ENCODE results near the gene GJB1.

The GJB1 gene

DNA sequence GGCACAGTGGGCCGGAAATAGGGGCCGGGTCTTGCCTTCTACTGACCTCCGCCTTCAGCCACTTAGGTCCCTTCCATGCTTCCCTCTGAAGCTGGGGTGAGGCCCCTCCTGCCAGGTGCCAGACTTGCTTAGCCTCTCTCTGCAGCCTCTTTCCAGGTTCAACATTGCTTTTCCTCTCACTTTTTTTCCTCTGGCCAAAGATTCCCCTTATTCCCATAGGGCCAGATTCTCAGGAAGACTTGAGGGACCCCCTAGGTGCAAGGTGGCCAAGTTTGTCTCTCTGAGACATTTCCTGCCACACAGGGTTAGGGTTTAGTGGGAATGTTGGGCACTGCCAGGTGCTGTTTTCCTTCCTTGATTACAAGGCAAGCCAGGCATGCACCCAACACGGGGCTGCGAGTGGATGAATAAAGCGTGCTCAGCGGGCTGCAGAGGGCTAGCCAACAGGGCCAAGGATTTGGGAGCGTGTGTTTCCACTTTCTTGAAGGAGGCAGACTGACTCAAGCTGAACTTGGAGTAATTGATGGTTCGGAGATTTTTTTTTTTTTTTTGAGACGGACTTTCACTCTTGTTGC, 7.6 kb upstream of the GJB1 start:
- no peak for DNase-seq (ENCODE audit: low read depth)

DNA sequence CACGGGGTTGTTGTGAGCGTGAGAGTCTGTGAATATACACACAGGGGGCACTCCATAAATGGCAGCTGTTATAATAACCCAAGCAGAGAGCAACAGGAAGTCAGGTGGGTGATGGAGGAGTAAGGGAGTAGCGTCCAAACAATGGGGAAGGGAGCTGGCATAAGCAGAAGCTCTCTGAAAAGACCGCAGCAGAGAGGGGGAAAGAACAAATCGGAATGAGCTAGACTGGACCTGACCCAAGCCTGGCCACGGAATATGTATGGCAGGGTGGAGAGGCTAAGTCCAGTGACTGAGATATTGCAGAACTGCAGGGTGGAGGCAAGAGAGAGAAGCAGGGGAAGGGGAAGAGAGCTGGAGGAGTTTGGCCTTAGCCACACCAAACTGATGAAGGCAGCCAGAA, 6.5 kb upstream of the GJB1 start:
- DNase-seq (ENCODE audit: low read depth), result no peak

DNA sequence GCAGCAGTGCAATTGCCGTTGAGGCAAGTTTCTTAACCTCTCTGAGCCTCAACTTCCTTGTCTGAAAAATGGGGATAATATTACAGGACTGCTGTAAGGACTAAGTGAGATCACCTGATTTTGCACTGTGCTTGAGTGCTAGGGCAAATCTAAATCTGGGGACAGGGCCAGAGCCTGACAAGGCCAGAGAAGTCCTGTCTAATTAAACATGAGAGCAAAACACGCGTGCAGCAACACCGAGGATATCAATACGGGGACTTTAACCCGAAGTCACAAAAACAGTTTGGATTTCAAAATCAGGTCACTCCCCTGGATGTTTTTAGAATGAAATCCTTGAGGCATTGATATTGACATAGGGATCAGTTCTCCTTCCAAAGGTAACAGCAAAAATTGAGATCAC, 5.7 kb upstream of the GJB1 start:
- no peak for DNase-seq (ENCODE audit: low read depth)

DNA sequence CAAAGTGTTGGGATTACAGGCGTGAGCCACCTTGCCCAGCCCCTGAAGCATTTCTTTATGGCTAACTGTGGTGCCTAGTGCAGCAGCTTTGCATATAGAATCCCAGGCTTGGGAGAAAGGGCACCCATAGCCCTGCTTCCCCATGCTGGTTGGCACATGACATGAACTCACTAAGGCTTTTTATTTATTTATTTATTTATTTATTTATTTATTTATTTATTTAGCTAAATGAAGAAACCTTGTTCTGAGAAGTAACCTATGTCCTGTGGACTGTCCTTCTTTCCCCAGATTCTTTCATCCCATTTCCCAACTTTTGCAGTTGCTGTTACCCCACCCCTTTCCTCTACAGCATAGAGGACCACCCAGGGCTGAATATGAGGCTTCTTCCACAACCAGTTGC, 1.9 kb upstream of the GJB1 start:
- DNase-seq (ENCODE audit: low read depth), result no peak

DNA sequence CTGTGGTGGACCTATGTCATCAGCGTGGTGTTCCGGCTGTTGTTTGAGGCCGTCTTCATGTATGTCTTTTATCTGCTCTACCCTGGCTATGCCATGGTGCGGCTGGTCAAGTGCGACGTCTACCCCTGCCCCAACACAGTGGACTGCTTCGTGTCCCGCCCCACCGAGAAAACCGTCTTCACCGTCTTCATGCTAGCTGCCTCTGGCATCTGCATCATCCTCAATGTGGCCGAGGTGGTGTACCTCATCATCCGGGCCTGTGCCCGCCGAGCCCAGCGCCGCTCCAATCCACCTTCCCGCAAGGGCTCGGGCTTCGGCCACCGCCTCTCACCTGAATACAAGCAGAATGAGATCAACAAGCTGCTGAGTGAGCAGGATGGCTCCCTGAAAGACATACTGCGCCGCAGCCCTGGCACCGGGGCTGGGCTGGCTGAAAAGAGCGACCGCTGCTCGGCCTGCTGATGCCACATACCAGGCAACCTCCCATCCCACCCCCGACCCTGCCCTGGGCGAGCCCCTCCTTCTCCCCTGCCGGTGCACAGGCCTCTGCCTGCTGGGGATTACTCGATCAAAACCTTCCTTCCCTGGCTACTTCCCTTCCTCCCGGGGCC, 1.2 kb downstream of the GJB1 start:
- DNase-seq (ENCODE audit: low read depth), result no peak

DNA sequence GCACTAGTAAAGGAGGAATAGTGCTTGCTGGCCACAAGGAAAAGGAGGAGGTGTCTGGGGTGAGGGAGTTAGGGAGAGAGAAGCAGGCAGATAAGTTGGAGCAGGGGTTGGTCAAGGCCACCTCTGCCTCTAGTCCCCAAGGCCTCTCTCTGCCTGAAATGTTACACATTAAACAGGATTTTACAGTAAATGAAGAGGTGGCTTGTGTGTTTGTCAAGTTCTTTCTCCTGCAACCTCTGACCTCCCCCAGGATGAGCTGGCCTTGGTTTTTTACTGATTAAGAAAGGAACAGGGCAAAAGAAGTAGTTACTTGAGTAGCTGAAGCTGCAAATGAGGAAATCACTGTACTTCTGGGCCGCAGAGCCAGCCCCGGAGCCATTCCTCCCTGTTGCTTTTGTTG, 2.0 kb downstream of the GJB1 start:
- no peak for DNase-seq (ENCODE audit: low read depth)

DNA sequence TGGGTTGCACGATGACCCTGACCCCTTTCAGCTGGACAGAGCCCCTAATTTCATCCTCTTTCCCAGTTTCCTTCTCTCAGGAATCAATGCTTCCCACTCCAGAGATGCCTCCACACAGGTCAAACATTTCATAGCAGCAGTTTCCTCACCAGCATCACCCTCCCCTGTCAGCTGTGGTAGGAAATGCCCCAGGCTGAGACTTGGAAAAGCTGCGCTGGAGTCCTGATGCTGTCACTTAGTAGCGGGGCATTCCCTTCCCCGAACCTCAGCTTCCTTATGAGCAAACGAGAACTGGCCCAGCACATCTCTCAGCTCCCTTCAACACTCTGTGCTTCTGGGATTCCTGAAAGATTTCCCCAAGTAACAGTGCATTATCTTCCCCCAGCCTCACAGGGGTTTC, 2.7 kb downstream of the GJB1 start:
- DNase-seq (ENCODE audit: low read depth), result no peak

DNA sequence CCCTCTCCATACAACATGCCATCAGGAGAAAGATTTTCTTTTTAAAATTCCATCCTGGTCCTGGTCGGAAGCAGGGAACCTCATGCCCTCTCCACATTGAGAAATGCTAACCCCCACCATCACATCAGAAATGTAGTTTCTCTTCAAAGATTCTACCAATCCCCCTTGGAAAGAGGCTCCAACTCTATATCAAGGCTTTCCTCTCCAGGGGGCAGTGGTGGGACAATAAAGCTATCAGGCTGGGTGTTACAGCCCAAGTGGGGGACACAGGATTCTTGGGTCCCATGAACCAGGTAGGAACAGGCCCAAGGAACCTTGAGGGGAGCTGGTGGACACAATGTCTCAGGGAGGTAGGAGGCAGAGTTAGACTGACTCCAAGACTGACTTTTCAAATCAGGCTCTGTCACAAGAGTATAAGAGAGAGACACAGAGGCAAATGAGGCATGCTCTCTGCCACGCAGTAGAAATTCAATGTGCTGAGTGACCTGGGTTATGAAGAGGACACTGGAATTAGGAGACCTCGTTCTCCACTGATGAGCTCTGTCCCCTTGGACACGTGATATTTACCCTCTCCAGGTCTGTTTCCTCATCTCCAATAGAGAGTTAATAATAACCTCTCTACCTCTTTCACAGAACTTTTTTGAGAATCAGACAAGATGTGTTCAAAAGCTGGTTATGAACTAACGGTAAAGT, 4.5 kb downstream of the GJB1 start:
- DNase-seq (ENCODE audit: low read depth), result no peak

DNA sequence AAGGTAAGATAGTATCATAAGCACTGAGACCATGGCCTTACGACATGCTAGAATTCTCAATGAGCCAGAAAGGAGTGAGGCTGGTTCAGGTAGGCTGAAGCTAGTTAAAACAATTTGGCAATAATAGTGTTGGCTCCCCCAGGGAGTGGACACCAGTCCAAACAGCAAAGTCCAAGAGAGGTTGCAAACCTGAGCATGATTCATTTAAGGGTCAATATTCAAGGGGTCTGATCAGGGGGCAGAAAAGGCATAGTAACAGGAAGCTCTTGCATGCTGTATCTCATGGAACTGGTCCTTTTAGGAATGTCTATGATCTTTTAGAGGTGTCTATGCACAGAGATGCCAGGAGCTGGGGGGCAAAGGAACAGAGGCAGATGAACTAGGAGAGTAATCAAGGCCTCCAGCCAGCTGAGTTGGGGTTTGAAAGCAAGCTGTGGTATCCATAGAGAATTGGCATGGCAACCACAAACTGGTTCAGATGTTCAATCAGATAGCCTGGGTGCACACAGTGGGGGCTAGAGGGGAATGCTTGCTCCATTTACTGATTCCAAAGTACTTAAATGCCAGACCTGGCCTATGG, 5.1 kb downstream of the GJB1 start:
- DNase-seq (ENCODE audit: low read depth), result no peak

DNA sequence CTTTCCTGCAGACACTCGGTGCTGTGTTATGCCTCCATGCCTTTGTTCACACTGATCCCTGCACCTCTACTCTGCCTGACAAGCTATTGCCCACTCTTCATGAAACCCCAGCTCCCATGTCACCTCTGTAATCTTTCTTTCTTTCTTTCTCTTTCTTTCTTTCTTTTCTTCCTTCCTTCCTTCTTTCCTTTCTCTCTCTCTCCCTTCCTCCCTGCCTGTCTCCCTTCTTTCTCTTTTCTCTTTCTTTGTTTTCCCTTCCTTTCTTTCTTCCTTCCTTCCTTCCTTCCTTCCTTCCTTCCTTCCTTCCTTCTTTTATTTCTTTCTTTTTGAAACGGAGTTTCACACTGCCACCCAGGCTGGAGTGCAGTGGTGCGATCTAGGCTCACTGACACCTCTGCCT, 12.5 kb downstream of the GJB1 start:
- no peak for DNase-seq (ENCODE audit: low read depth)

DNA sequence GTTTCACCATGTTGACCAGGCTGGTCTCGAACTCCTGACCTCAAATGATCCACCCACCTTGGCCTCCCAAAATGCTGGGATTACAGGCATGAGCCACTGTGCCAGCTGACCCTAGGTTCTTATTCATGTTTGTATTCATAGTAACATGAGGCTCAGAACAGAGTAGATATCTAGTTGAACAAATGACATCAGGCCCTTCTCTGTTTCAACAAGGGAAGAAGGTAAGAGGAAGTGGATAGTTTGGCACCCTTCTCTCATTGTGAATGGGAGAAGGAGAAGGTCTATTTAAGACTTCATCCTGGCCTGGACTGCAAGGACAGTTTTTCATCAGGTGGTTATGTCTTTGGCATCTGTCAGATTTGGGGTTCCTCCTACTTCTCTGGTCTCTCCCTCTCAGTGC, 13.8 kb downstream of the GJB1 start:
- no peak for DNase-seq (ENCODE audit: low read depth)

DNA sequence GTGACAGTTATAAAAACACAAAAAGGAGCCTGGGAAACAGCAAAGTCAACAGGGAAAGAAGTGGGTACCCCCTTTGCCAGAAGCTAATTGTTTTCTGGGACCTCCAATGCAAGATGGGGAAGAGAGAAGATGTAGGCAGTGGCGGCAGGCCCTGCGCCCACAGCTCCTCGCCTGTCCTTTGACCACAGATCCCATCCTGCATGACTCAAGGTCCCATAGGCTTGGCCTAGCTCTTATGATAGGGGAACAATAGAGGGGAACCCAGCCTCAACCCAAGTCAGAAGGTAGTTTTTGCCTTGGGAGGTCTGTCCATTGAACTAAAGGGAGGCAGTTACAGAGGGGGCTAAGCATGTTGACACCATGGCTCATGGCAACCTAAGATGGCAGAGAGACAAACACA, 16.8 kb downstream of the GJB1 start:
- no peak for DNase-seq (ENCODE audit: low read depth)

DNA sequence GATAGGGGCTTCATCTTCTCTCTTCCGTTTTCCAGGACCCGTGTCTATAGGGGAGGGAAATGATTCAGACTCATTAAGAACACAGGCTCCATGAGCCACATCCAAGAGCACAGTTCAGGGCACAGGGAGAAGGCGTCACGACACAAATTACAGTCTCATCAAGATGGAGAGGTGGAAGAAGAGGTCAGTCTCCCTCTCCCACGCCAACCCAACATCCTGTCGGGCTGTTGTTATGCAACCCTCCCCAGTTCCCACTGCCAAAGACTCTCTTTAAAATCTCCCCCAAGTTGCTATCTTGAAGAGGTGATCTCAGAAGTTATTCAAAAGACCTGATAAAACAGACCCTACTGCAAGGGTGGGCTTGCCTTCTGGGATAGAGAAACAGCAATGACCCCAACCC, 18.3 kb downstream of the GJB1 start:
- no peak for DNase-seq (ENCODE audit: low read depth)

DNA sequence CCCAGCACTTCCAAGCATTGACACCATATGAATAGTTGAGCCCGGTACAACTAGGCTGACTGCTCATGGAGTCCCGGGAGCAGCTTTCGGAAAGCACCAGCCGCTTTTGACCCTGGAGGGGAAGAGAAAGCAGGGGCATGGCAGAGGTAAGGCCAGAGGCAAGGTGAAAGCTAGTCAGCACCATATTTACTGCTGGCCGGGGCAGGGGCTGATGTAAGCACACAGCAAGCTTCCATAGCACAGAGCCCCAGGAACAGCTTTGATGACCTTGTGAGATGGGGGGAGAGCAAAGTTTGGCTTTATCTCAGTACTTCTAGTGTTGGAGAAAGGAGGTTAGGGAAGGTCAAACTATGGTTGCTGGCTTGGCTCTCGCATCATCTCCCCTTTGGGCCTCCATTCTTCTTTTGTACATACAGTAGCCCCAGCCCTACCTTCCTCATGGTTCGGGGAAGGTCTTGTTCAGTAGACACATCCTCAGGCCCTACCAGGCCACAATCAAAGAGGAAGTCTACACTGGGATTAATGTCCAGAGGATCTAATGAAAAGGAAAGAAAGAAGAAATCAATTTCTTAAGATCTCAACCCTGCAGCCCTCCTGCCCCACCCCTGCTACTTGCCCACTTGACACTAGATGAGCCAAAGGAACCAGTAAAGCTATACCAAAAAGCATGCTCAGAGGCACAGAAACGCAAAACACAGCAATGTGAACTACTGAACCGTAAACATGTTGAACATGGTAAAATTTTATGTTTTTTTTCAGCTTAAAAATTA, 21.5 kb downstream of the GJB1 start:
- no peak for DNase-seq (ENCODE audit: low read depth)

DNA sequence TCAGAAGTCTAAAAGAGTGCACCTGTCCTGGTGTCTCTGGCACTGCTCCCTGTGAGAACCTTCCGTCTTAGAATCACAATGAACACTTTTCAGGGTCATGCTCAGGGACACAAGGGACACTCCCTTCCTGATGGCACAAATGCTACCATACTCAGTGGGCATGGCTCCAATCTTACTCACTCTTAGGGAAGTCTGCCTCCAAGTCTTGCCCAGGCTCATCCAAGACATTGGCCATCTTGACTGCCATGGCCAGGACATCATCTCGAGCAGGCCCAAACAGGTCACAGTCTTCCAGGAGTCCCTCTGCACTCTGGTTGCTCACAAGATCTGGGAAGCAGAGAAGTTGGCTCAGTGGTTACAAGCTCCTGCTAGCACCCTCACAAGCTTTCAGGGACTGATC, 22.1 kb downstream of the GJB1 start:
- no peak for DNase-seq (ENCODE audit: low read depth)

DNA sequence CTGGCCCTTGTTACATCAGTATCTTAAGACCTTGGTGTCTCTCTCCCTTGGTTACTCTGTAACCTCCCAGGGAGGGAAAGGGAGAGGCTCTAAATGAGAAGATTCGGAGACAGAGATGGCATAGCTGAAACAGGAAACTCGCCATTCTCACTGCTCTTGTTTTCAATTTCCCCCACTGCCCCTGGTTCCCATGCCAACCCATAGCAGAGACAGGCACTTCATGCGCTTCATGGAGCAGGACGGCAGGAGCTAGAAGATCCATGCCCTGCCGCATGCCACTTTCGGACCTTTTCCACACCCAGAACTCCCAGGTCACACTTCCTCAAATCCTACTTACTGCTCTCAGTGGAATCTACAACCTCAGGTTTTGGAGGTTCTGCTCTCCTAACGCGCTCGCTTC, 27.8 kb downstream of the GJB1 start:
- DNase-seq (ENCODE audit: low read depth), result no peak

DNA sequence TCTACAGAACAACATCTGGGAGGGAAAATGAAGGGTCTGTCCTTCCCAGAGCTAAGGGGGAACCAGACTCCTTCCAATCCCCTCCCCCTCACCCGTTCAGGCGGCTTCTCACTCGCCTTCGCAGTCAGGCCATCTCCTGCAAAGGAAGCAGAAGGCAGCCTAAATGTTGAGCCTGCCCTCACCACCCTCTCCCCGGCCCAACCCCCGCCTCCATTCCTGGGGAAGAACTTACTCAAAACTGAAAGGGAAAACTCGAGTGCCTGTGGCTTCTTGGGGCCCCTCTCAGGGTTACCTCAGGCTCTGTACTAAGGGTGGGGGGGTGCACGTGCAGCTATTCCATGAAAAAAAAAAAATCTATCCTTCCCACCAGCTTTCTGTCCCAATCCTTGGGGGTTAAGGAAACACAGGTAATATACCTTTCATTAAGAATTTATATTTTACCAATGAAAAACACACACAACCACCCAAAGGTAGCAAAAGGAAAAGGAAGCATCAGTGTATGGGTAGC, 28.5 kb downstream of the GJB1 start:
- DNase-seq (ENCODE audit: low read depth), result no peak

DNA sequence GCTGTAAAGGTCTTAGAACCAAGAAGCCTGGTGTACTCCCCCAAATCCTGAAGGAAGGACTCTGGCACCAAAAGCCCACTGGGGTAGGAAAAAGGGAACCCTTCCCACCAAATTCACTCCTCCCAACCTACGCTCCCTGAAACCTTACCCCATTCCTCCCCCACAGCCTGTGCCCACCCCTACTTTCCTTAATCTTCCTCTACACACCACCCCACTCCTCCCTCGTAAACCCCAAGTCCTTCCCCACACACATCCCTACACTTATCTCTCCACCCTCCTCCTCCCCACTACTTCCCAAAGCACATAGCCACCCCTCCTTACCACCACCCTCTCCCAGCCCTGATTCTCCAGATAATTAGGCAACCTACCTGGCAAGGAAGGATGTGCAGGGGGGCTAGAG, 29.2 kb downstream of the GJB1 start:
- DNase-seq (ENCODE audit: low read depth), result no peak

DNA sequence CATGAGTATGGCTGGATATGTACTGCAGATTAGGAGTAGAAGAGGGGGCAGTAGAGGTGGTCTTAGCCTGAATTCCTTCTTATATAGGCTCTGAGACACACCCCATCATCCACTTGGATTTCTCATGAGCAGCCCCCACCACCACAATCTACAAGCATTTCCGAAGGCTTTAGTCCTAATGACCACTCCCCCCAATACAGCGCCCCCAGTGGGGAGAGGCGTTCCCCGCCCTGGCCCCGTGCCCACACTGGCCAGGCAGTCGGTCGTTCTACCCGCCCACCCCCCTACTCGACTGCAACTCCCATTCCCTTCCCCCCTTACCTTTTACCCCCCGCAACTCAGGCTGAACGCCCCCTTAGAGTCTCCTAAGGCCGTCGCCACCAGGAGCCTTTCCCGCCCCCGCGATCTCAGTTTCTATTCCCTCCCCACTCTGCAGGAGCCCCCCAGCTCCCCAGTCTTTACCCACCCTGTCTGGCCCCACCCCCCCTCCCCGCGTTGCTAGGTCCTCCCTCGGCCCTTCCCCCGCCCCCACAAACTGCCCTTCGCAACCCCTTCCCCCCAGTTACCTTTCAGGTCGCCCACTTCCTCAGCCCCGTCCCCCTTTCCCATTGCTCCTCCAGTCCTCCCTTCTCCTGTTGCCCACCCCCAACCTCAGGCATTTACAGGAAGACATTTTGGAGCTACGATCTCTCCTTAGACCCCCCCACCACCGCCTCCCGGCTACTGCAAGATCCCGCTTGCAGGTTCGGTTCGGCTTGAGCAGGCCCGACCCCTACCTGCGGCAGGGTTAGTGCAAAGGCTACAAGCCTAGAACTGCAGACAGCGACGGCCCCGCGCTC, 30.4 kb downstream of the GJB1 start:
- DNase-seq (ENCODE audit: low read depth), result no peak

DNA sequence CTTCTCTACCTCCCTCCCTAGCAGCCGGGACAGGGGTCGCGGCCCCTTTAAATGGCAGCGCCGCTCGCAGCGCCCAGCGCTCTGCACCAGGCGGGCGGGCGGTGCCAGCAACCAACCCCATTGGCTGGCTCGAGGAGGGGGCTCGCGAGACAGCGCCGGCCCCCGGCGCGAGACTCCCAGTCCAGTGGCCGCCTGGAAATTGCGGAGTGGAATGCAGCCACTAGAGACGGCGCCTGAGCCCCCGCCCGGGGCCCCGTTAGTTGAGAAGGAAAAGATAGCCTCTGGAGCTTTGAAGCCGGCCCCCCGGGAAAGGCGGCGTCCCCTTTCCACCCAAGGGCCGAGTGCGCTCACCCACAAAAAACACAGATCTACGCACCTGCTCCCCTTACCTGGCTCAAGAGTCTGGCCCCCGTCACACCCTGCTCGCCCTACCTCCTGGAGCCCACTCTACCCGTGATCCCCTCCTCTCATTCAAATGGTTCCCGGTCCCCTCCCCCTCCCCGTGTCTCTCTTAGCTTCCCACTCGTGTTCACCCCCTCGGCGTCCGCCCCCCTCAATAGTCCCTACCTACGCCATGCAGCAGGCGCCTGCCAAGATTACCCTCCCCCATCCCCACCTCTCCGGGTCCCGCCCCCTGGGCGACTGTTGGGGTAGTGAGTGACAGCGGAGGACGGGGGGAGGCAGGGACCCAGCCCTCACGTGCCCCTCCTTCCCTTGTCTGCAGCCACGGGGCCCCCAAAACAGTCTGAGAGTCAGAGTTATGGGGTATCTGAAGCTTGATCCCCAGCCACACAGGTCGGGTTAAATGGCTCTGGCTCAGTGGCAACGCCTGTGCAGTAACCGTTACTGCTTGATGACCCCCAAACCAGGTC, 31.3 kb downstream of the GJB1 start, which contains the start of gene ZMYM3:
TSS of gene ZMYM3 (minus strand) at position 49 of the 872 bp plus-strand sequence. CDS start 885 bp downstream, outside the sequence.
- DNase-seq (ENCODE audit: low read depth), result peak; percentile 48

DNA sequence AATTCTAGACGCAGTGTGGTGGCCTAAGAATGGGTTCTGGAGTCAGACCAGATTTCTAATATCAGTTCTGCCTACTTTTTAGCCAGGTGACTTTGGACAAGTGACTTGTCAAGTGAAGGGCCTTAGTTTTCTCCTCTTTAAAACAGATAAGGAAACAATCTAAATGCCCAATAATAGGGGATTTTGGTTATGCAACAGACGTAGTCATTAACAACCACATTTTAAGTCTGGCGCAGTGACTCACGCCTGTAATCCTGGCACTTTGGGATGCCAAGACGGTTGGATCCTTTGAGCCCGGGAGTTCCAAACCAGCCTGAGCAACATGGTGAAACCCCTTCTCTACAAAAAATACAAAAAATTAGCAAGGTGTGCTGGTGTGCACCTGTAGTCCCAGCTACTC, 33.0 kb downstream of the GJB1 start:
- DNase-seq (ENCODE audit: low read depth), result no peak

Data from stimulated activated CD8-positive, alpha-beta memory T cell treated with anti-CD3 and anti-CD28 coated beads, Interleukin-15, amount 100 ng/mL, for 1 hour (primary cell).